Measurements from ENCODE around the gene PFDN5.

Gene PFDN5

DNA sequence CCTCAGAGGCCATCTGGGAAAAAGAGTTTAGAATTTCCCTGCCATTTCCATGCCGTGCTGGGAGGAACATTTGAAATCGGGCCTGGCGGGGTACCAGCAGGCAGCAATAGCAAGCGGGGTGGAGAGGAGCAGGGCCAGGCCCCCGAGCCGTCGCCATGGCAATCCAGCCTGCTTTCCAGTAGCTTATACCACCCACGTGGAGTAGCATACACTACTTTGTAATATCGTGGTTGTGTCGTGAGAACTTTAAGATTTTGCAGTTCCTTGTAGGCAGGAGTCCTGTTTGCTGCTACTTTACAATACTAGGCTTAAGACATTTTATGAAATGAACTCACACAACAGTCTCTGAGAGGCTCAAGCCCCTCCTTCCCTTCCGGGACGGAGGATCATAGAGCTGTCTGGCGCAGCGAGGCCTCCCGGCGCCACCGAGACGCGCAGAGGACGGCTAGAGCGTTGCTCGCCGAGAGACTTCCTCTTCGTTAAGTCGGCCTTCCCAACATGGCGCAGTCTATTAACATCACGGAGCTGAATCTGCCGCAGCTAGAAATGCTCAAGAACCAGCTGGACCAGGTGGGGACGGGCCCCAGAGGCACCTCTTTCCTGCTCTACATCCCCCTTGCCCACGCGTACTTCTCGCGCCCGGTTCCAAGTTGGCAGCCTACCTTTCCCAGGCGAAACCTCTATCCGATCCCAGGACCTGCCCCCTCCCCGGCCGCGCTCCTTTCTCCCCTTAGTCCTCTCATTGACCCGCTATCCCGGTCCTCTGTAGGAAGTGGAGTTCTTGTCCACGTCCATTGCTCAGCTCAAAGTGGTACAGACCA lies at the start of gene PFDN5:
TSS of gene PFDN5 (plus strand) at position 473 of the 821 bp plus-strand sequence. CDS start at position 499, 26 bp downstream.
- TF ChIP-seq, protein P1, sequence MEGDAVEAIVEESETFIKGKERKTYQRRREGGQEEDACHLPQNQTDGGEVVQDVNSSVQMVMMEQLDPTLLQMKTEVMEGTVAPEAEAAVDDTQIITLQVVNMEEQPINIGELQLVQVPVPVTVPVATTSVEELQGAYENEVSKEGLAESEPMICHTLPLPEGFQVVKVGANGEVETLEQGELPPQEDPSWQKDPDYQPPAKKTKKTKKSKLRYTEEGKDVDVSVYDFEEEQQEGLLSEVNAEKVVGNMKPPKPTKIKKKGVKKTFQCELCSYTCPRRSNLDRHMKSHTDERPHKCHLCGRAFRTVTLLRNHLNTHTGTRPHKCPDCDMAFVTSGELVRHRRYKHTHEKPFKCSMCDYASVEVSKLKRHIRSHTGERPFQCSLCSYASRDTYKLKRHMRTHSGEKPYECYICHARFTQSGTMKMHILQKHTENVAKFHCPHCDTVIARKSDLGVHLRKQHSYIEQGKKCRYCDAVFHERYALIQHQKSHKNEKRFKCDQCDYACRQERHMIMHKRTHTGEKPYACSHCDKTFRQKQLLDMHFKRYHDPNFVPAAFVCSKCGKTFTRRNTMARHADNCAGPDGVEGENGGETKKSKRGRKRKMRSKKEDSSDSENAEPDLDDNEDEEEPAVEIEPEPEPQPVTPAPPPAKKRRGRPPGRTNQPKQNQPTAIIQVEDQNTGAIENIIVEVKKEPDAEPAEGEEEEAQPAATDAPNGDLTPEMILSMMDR (IDR thresholded peaks at IDR 0.05; ENCODE audit: control insufficient read depth, insufficient read depth, low read depth, low read length, missing control alignments): no peak
- peak within 1 kb of the TSS; percentile 93 for H3K4me3 ChIP-seq (ENCODE audit: control insufficient read depth, low read depth, low read length)
- peak; percentile 67 for DNase-seq (ENCODE audit: low read depth)

DNA sequence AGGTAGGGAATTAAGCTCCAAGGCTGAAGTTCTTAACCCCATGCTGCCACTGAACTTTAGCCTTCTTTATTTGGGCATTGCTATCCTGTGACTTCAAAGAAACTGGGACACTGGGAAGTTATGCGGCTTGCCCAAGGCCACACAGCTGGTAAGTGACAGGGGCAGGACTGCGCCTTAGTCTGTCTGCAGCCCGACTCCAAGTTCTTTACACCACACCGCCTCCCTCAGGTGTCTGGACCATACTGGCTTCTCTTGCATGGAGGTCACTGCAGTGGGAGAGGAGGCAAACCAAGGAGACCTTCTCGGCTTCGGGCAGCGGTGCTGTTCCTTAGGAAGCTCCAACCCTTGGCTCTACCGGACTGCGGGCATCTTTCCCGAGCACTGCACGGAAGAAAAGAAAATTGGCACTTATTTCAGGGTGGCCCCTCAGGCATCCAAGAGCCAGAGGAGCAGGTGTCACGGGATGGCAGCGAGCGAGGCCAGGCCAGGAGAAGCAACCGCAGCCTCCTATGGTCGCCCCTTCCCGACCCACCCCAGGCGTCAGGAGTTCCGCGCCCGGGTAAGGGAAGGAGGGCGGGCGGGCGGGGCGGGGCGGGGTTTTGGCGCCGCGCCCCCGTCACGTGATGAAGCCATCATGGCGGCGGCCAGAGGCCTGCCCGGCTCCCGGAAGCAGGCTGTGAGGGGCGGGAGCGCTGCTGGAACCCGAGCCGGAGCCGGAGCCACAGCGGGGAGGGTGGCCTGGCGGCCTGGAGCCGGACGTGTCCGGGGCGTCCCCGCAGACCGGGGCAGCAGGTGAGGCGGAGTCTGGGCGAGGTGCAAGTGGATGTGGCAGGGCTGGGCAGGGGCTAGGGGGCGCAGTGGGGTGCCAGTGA lies 43.6 kb upstream of the PFDN5 start:
- TF ChIP-seq, protein P1 (IDR thresholded peaks at IDR 0.05; ENCODE audit: control insufficient read depth, insufficient read depth, low read depth, low read length, missing control alignments): peak; percentile 56
- H3K4me3 ChIP-seq (ENCODE audit: control insufficient read depth, low read depth, low read length): peak overlapping the region; percentile 96
- no peak for DNase-seq (ENCODE audit: low read depth)

DNA sequence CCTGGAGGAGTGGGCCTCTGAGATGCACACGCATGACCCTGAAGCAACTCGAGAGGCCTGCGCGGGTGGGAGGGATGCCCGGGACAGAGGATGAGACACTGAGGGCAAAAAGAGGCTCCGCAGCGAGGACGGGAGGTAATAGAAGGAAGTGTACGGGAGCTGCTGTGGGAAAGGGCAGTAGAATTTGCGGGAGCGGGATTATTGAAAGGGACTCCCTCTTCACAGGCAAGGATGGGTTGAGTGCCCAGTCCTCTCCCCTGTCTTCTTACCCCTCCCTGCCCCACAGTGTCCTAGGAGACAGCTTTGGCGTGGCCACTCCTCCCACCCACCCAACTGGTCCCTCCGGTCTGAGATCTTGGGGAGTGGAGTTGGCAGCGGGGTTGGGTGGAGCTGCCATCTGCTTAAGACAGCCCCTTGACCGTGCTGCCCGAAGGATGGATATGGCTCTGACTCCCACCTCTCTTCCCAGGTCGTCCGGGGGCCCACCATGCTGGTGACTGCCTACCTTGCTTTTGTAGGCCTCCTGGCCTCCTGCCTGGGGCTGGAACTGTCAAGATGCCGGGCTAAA lies 42.9 kb upstream of the PFDN5 start:
- DNase-seq (ENCODE audit: low read depth): no peak
- TF ChIP-seq, protein P1 (IDR thresholded peaks at IDR 0.05; ENCODE audit: control insufficient read depth, insufficient read depth, low read depth, low read length, missing control alignments): no peak
- peak overlapping the region; percentile 96 for H3K4me3 ChIP-seq (ENCODE audit: control insufficient read depth, low read depth, low read length)

DNA sequence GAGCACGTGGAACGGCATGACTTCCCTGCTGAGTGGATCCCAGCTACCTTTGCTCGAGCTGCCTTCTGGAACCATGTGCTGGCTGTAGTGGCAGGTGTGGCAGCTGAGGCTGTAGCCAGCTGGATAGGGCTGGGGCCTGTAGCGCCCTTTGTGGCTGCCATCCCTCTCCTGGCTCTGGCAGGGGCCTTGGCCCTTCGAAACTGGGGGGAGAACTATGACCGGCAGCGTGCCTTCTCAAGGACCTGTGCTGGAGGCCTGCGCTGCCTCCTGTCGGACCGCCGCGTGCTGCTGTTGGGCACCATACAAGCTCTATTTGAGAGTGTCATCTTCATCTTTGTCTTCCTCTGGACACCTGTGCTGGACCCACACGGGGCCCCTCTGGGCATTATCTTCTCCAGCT lies 42.0 kb upstream of the PFDN5 start:
- TF ChIP-seq, protein P1 (IDR thresholded peaks at IDR 0.05; ENCODE audit: control insufficient read depth, insufficient read depth, low read depth, low read length, missing control alignments): no peak
- peak overlapping the region; percentile 96; the same call in 1 of the 2 replicates for H3K4me3 ChIP-seq (ENCODE audit: control insufficient read depth, low read depth, low read length)
- no peak for DNase-seq (ENCODE audit: low read depth)

DNA sequence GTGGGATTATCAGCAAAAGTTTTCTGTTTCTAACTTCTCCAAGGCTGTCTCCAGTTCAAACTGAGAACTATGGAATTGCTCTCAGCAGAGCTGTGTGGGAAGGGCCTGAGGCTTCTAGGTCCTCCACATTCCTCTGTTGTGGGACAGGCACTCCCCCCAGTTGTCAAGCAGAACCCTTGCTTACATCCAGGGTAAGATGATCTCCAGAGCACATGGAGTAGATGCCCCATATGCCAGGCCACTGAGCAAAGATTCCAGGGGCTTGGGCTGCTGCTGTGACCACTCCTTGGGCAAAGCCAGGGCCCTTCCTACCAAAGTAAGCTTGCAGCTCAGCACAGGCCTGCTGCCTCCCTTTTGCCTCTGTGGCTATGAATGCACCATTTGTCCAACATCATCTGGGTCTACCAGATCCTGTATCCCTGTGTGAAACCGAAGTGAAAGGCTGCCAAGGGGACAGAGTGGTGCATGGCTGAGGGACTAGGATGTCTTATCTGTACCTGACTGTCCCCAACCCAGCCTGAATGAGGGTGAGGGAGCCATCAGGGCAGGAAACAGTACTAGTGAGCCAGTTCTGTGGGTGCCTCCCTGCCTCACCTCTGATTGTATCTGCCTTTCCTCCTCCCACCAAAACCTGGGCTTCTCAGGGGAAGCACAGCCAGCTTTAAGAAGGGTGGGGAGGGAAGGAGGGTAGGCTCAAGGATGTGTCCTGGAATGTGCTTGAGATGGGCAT lies 40.4 kb upstream of the PFDN5 start:
- no peak for DNase-seq (ENCODE audit: low read depth)
- TF ChIP-seq, protein P1 (IDR thresholded peaks at IDR 0.05; ENCODE audit: control insufficient read depth, insufficient read depth, low read depth, low read length, missing control alignments): no peak

DNA sequence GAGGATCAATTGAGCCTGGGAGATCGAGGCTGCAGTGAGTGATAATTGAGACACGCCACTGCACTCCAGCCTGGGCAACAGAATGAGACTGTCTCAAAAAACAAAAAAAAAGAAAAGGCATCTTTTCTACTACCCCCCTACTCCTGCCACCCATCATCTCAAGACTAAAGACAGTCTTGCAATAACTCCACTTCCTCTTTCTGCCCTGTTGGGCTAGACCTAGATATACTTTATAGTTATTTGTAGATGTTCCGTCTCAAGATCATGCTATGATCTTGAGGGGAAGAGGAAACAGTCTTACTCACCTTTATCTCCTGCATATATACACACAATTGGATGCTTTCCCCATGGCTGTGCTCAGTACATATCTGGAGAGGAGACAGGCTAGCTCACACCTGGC lies 39.3 kb upstream of the PFDN5 start:
- DNase-seq (ENCODE audit: low read depth): no peak
- TF ChIP-seq, protein P1 (IDR thresholded peaks at IDR 0.05; ENCODE audit: control insufficient read depth, insufficient read depth, low read depth, low read length, missing control alignments): no peak
- H3K4me3 ChIP-seq (ENCODE audit: control insufficient read depth, low read depth, low read length): no peak overlapping the region

More for the DNA sequence above, 40.4 kb upstream of the PFDN5 start:
- no peak overlapping the region for H3K4me3 ChIP-seq (ENCODE audit: control insufficient read depth, low read depth, low read length)
